DOHH2 (cell line): Measurements from ENCODE around the gene SCNN1G.

Source experiments
- CTCF ChIP-seq: fragments of 200-600 bp; sonication (generic); IDR thresholded peaks from one replicate; pipeline ENCODE4 v1.5.1; 2014; ENCODE audit warnings: antibody characterized with exemption, mild to moderate bottlenecking, low read depth, low read length; ENCODE audit not compliant: poor library complexity, severe bottlenecking
- EZH2phosphoT487 ChIP-seq: fragments of 200-600 bp; sonication (generic); IDR thresholded peaks from 2 replicates; pipeline ENCODE4 v1.6.1; 2017; ENCODE audit warnings: borderline replicate concordance, mild to moderate bottlenecking, antibody characterized with exemption, low read length, moderate library complexity, mixed read lengths

- TF ChIP-seq CTCF (no peak), EZH2phosphoT487 (no peak)
Measured at GRCh38 chr16:23236983-23237382, 54.4 kb downstream of the SCNN1G start.
